GM06990 (cell line): ENCODE measurements around the gene DCAF7.

Experiments used
- DNase-seq: peaks from one replicate; pipeline ENCODE4 v3.0.0-alpha.2; 2011; ENCODE audit not compliant: insufficient read length; ENCODE audit errors: extremely low read depth
- H3K27me3 ChIP-seq: replicated peaks from 2 replicates; pipeline ENCODE4 v1.6.0; 2011; ENCODE audit warnings: low read length; ENCODE audit not compliant: control insufficient read depth, insufficient read depth
- H3K36me3 ChIP-seq: 2 replicates; pipeline ENCODE4 v1.5.1; 2011; ENCODE audit warnings: low read length; ENCODE audit not compliant: control insufficient read depth, insufficient read depth
- H3K4me3 ChIP-seq: replicated peaks from 2 replicates; pipeline ENCODE4 v1.5.1; 2011; ENCODE audit warnings: low read depth, mild to moderate bottlenecking, control low read depth, low read length
- TF ChIP-seq, protein P1 (sequence below): IDR thresholded peaks from 2 replicates; pipeline ENCODE4 v1.5.1; 2011; ENCODE audit warnings: low read length, control low read depth, mild to moderate bottlenecking, inconsistent platforms; ENCODE audit not compliant: insufficient read depth, poor library complexity, severe bottlenecking

Gene DCAF7

DNA sequence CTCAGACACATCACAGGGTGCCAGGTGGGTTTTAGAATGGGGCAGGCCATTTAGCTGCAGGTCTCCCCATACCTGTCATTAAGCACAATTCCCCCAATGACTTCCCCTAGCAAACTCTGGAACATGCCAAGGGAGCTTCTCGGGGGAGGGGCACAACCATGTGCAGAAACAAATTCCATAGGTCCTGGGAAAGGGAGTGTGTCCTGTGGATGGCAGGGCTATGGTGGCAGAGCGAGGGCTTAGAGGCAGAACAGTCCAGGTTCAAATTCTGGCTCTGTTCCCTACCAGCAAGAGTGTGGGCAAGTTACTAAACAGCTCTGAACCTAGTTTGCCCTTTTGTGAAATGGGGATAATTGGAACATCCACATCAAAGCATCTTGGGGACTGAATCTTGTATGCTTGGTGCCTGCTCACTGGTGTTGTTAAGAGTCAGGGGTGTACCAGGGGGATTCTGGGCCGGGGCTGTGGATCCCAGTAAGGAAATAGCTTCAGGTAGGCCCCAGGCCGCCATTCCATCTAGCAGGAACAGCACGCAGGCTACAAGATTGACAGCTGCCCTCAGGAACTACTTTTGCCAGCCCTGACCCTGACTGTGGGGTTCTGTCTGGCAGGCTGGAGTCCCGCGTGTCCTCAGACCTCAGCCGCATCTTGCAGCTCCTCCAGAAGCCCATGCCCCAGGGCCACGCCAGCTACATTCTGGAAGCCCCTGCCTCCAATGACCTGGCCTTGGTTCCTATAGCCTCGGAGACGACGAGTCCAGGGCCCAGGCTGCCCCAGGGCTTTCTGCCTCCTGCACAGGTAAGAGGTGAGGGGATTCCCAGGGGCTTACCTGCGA, 5.6 kb upstream of the DCAF7 start:
- TF ChIP-seq, protein P1, sequence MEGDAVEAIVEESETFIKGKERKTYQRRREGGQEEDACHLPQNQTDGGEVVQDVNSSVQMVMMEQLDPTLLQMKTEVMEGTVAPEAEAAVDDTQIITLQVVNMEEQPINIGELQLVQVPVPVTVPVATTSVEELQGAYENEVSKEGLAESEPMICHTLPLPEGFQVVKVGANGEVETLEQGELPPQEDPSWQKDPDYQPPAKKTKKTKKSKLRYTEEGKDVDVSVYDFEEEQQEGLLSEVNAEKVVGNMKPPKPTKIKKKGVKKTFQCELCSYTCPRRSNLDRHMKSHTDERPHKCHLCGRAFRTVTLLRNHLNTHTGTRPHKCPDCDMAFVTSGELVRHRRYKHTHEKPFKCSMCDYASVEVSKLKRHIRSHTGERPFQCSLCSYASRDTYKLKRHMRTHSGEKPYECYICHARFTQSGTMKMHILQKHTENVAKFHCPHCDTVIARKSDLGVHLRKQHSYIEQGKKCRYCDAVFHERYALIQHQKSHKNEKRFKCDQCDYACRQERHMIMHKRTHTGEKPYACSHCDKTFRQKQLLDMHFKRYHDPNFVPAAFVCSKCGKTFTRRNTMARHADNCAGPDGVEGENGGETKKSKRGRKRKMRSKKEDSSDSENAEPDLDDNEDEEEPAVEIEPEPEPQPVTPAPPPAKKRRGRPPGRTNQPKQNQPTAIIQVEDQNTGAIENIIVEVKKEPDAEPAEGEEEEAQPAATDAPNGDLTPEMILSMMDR = no peak
- no peak for DNase-seq
- no peaks in the 10 kb centered on the region for H3K36me3 ChIP-seq
- H3K27me3 ChIP-seq = no peaks in the 10 kb centered on the region; the same call in none of the 2 replicates
- H3K4me3 ChIP-seq = no peak overlapping the region

DNA sequence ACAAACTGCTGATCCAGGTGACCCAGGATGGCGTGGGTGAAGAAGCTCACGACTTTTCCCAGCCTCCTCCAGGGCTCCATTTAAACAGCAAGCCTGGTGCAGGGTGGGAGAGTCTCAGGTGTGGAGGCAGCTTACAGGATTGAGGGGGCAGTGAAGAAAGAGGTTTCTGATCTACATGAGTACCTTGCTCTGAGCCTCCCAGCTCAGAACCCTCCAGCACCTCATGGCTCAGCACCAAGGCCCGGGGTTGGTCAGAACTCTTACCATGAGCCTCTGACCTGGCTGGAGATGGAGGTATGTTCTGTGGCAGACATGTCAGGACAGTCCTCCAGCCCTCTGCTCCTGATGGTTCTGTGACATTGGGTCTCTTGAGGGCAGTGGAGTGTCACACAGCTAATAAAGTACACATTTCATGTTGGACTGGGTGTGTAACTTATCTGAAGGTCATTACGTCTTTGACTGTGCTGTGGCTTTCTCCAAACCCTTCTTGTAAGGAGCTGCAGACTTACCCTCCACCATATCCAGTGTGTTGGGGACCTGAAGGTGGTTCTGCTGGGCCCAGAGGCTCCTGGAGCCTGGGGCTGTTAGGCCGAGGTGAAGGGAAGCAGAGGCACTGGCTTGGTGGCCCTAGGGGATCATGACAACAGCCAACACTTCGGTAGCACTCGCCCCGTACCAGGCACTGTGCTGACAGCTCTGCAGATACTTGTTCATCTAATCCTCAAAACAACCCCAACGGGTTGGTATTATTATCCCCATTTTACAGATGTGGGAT, 3.8 kb upstream of the DCAF7 start:
- Histone ChIP-seq H3K27me3 (no peaks in the 10 kb centered on the region; the same call in 1 of the 2 replicates), H3K36me3 (no peaks in the 10 kb centered on the region), H3K4me3 (no peak overlapping the region)
- no peak for DNase-seq
- TF ChIP-seq, protein P1 = no peak

DNA sequence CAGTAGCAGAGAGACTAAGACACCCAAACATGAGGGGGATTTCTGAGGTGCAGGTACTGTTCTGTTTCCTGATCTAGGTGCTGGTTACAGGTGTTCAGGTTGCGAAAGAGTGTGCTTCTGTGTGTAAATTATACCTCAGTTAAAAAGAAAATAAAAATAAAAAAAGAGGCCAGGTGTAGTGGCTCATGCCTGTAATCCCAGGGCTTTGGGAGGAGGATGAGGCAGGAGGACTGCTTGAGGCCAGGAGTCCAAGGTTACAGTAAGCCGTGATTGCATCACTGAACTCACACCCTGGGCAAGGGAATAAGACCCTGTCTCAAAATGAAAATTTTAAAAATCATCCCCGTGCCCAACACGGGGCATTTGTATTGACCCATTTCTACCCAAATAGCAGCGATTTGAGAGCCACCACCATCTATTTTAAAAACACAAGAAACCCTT, 3.2 kb upstream of the DCAF7 start:
- TF ChIP-seq, protein P1 = no peak
- no peak overlapping the region for H3K4me3 ChIP-seq
- no peaks in the 10 kb centered on the region for H3K36me3 ChIP-seq
- no peaks in the 10 kb centered on the region for H3K27me3 ChIP-seq
- DNase-seq = no peak

DNA sequence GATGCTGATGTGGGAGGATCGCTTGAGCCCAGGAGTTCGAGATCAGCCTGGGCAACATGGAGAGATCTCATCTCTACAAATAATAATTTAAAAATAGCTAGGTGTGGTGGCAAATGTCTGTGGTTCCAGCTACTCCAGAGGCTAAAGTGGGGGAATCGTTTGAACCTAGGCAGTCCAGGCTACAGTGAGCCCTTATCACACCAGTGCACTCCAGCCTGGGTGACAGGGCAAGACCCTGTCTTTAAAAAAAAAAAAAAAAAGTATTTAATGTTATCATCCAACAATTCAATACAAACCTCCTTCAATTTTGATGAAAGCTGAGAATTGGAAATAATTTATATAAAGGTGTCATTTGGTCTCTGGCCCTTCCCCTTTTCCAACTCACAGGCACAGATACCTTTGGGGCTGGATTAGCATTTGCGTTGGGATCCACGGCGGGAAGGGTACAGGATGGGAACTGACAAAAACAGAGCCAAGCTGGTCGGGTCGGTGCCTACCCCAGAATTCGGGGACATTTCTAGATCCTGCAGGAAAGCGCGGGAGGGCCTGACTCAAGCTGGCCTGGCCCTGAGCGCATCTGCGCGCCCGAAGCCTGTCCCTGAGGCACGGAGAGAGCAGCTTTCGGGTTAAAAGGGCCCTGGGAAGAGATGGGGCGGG, 860 bp upstream of the DCAF7 start:
- DNase-seq = no peak
- Histone ChIP-seq H3K27me3 (no peaks in the 10 kb centered on the region), H3K36me3 (no peaks in the 10 kb centered on the region), H3K4me3 (peak overlapping the region; percentile 68)
- TF ChIP-seq, protein P1 = no peak

DNA sequence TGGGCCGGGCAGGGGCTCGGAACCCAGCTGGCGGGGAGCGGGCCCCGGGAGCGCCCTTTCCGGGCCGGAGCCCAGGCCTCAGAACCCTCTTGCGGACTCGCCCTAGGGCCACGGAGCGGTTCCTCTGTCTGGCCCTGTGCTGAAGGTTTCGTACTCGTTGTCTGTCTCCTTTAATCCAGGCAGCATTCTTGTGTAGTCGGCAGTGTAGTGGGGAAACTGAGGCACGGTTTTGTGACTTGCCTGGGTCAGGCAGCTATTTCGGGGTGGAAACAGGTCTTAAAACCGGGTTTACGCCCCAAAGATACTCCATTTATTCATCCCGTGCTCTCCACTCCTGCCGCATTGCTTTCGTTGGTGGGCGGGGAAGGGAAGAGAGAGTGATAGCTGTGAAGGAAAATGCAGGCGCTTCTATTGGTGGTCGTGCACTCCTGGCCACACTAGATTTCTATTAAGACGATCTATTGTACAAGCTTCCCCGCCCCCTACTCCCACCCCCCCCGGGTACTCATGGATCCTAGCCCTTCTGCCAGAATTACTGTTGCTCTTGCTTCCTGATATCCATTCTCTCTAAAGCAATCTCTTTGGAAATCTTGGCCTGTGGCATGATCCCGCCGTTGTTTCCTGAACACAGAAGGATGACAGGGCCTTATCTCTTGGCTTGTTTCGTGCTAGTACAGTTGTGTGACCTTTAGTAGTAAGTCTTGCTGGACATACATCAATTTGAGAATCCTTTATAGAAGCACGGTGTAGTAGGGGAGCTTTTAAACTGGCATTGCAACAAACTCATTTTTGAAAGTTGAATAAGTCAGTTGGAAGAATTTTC, 751 bp downstream of the DCAF7 start:
- H3K27me3 ChIP-seq = no peaks in the 10 kb centered on the region
- peak overlapping the region; percentile 98 for H3K4me3 ChIP-seq
- TF ChIP-seq, protein P1 = no peak
- H3K36me3 ChIP-seq = no peaks in the 10 kb centered on the region
- DNase-seq = no peak
